ENCODE results near the gene TRA2B. TPM values are rescaled to one million over a fixed set of nuclear protein-coding genes. Genes with fewer than 3 reads are reported as not detected.
A peak's percentile ranks its signal among the peaks of the same experiment; 100 is the strongest.

The TRA2B gene
- total RNA-seq, 1 experiment from 2014 or later: 171 TPM

GRCh38 chr3:185942907-185943759 is 5.3 kb upstream of the TRA2B start:
- in situ Hi-C loops (cut with HindIII; ENCODE audit: low pct_unique_long_range_greater_than_20kb, low sequenced_read_pairs): no loop called here
- DNase-seq (ENCODE audit: low read depth, low spot score) (peak; percentile 70), ATAC-seq (peak; percentile 84)
- Histone ChIP-seq H3K4me1 (ENCODE audit: control insufficient read depth, insufficient read depth, low read length) (peaks cover 5% of the 10 kb centered on the region), H3K27ac (ENCODE audit: low read length) (no peak overlapping the region), H3K4me3 (ENCODE audit: low read depth in 2 of 2, low read length in 2 of 2) (peak overlapping the region in 1 of 2 experiments; percentile 12; a peak in 1 of 4 replicates), H3K9me3 (ENCODE audit: control insufficient read depth, insufficient read depth, low read depth, low read length) (no peaks in the 10 kb centered on the region), H3K27me3 (ENCODE audit: control insufficient read depth, insufficient read depth, low read length) (no peaks in the 10 kb centered on the region; the same call in 1 of the 2 replicates), H3K36me3 (ENCODE audit: control insufficient read depth, insufficient read depth, low read length) (no peaks in the 10 kb centered on the region)
- TF ChIP-seq CTCF (IDR thresholded peaks at IDR 0.05): peak; percentile 100
- no peak for TF ChIP-seq REST (IDR thresholded peaks at IDR 0.05; ENCODE audit: insufficient read depth in 1 of 2, low read depth in 2 of 2, low read length in 1 of 2)
- no TSS peak for BruUV-seq (replicated peaks)
- ChIA-PET CTCF (interaction anchor here (0.5 to 1.7 kb wide), 21 partner anchors 11 to 674 kb away, joined by 3 to 23 read pairs (median 4); no protein-coding TSS in a partner anchor), POLR2A (interaction anchor here (0.5 kb wide), 1 partner anchor 266 kb away, joined by 7 read pairs; no protein-coding TSS in a partner anchor)
- intact Hi-C loops (cut with micrococcal nuclease; ENCODE audit: unreplicated experiment): no loop called here

GRCh38 chr3:185942396-185942795 is 4.6 kb upstream of the TRA2B start:
- CTCF ChIA-PET: interaction anchor here (1.7 kb wide), 1 partner anchor 12 kb away, joined by 23 read pairs; no protein-coding TSS in a partner anchor
- no peak overlapping the region for H3K4me3 ChIP-seq (ENCODE audit: low read depth in 2 of 2, low read length in 2 of 2)
- H3K36me3 ChIP-seq (ENCODE audit: control insufficient read depth, insufficient read depth, low read length): no peaks in the 10 kb centered on the region; the same call in 1 of the 2 replicates
- H3K9me3 ChIP-seq (ENCODE audit: control insufficient read depth, insufficient read depth, low read depth, low read length): no peaks in the 10 kb centered on the region
- DNase-seq (ENCODE audit: low read depth, low spot score) (no peak), ATAC-seq (no peak)
- POLR2A ChIA-PET: no interaction called here
- no peaks in the 10 kb centered on the region; the same call in 1 of the 2 replicates for H3K27me3 ChIP-seq (ENCODE audit: control insufficient read depth, insufficient read depth, low read length)
- H3K4me1 ChIP-seq (ENCODE audit: control insufficient read depth, insufficient read depth, low read length): peaks cover 5% of the 10 kb centered on the region
- no TSS peak for BruUV-seq (replicated peaks)
- H3K27ac ChIP-seq (ENCODE audit: low read length): no peak overlapping the region
- in situ Hi-C loops (cut with HindIII; ENCODE audit: low pct_unique_long_range_greater_than_20kb, low sequenced_read_pairs): no loop called here
- intact Hi-C loops (cut with micrococcal nuclease; ENCODE audit: unreplicated experiment): no loop called here
- TF ChIP-seq SIN3A (IDR thresholded peaks at IDR 0.05; ENCODE audit: borderline replicate concordance, insufficient read depth, low read depth, low read length) (no peak), TCF7L2 (IDR thresholded peaks at IDR 0.05; ENCODE audit: low read depth, low read length) (no peak), CTCF (IDR thresholded peaks at IDR 0.05) (no peak), POLR2AphosphoS5 (IDR thresholded peaks at IDR 0.05; ENCODE audit: low read depth, low read length) (no peak), REST (IDR thresholded peaks at IDR 0.05; ENCODE audit: insufficient read depth in 1 of 2, low read depth in 2 of 2, low read length in 1 of 2) (no peak)

All from Panc1 (cell line).